Fibroblast of upper back skin (primary cell): ENCODE measurements around the gene FAM9B.
"Not testable (repeated sequence)": the region's sequence is repeated elsewhere in the genome, so short reads cannot be mapped to it uniquely, and the experiment has no call there.

Experiments
- DNase-seq: peaks from one replicate; pipeline ENCODE4 v3.0.0-alpha.2; 2013

FAM9B gene

DNA sequence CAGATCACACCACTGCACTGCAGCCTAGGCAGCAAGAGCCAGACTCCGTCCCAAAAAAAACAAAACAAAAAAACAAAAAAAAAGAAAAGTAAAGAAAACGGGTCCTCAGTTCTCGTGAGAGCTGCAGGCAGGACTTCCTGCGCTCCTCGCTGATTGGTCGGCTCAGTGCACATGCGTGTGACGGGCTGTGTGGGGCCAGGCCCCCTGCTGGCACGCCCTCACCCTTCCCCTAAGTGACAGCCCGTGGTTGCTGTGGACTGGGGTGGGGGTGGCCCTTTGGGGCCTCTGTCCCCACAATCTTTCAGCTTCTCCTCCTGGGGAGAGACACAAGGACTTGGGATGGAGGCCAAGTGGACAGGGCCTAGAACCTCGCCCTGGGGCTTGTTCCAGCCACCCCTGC is at the start of gene FAM9B:
Gene FAM9B (minus strand): TSS at position 139 of the 400 bp plus-strand sequence. CDS start 1,141 bp downstream, outside the sequence.
- DNase-seq: no peak

GRCh38 chrX:9081271-9081670 is 47.3 kb upstream of the FAM9B start:
- DNase-seq: no peak

GRCh38 chrX:9074326-9074725 is 40.4 kb upstream of the FAM9B start:
- DNase-seq: no peak

DNA sequence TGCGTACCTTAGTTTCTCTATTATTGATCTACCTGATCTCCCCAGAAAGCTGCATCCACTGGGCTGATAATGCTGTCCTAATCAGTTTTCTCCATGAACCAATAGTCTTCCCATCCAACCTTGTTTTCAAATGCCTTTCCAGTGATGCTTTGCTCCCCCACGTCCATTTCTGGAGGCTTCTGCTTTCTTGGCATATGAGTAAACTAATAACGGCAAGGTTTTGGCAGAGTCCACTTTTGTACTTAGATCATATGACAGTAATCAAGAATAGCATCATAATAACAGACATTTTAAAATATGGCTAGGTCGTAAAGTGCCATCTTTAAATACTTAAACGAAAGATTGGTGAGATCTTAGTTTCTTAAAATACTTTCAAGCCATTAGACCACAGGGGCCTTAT is 38.4 kb upstream of the FAM9B start:
- DNase-seq: peak; percentile 14

GRCh38 chrX:9071031-9071650 is 37.2 kb upstream of the FAM9B start:
- no peak for DNase-seq

DNA sequence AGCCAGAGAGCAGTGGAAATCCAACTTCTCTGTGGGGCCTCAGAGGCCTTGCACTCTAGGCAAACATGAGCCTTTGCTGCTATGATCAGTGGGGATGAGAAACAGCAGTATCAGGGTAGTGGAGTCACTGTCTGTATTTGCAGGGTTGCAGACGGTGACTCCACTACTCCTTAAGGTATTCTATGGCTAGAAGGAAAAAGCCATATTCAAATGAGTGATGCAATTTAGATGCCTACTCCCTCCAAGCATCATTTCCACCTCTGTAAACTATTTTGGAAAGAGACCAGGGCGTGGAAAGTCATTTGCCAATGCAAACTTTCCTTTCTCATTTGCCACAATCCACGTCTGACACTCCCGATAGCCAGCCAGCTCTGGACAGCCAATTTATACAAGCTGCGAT is 35.6 kb upstream of the FAM9B start:
- DNase-seq: no peak

DNA sequence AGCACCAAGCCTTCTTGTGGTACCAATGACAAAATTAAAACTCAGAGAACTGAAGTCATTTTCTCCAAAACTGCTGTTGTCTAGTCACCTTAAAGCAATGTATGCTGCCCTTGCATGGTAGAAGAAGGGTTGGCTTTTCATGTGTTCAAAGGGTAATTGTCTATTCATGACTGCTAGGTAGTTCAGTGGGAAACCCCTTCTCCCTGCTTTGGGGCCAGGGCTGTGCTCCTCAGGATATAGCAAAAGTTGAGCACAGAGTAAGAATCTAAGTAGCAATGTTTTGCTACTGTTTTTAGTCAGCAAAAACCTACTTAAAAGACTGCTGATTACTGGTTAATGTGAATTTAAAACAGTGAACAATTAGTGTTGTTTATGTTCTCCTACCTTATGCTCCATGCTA is 30.8 kb upstream of the FAM9B start:
- DNase-seq: no peak

GRCh38 chrX:9062641-9063040 is 28.7 kb upstream of the FAM9B start:
- DNase-seq: no peak

- no peak for DNase-seq
These were observed 21.4 kb upstream of the FAM9B start for GRCh38 chrX:9055354-9055753.

- no peak for DNase-seq
These were observed 18.2 kb upstream of the FAM9B start for GRCh38 chrX:9052081-9052480.

DNA sequence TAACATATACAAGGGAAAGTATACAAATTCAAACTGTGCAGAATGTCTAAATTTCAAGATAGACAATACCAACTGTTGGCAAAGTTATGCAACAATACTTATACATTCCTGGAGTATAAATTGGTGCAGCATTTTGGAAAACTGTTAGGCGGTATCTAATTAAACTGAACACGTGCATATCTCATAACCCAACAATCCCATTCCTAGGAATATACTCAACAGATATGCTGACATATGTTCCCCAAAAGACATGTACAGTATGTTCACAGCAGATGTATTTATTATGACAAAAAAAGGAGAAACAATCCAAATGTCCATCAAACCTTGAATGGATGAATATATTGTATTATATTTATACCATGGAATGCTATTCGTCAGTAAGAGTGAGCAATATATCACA is 16.4 kb upstream of the FAM9B start:
- DNase-seq: no peak

DNA sequence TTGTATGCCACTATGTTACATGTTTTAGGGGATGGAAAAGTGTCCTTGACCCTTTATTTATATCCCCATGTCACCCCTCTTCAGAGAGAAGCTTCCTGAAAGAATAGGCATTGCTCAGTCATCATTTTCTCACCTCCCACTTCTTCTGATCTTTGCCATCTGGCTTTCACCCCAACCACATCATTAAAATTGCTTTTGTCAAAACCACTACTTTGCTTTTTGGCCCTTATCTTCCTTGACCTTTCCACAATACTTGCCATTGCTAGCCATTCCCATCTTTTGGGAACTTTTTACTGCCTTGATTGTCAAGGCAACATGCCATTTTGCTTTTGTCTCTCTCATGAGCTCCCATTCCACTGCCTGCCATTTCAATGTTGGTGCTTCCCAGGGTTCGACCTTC is 14.9 kb upstream of the FAM9B start:
- DNase-seq: no peak

DNA sequence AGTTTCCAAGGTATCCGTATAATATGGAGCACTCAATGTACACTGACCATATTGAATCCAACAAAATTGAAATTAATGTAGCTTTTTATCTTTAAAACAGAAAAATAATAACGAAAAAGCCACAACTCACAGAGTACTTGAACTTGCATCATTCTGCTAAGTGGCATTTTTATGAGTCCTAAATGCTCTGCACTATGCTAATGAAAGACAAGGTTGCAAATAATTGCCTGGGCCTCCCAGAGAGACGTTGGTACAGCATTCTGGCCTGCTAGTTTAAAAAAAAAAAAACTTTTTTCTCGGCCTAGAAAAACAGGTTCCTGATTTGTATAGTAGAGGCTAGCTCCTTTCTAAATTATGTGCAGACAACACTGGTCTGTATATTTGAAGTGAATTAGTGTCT is 4.3 kb upstream of the FAM9B start:
- no peak for DNase-seq

GRCh38 chrX:9037296-9037695 is 3.4 kb upstream of the FAM9B start:
- no peak for DNase-seq

- no peak for DNase-seq
These were observed 341 bp downstream of the FAM9B start for GRCh38 chrX:9033586-9033985.

DNA sequence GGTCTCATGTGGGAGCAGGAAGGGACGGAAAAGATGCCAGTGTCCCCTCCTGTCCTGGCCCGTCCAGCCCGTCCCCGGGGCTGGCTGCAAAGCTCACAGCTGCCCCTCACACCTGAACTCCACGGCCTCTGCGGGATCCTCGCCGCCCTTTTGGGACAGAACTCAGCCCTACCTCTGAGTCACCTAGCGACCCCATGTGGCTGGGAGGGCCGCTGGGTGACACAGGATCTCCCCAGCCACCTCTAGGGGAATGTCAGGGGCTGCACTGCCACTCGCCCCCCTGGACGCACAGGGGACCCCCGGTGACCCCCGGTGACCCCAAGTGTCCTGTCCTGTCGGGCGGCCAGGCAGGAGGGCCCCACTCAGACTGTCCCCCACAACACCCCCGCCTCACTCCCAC is 748 bp downstream of the FAM9B start:
- no peak for DNase-seq

DNA sequence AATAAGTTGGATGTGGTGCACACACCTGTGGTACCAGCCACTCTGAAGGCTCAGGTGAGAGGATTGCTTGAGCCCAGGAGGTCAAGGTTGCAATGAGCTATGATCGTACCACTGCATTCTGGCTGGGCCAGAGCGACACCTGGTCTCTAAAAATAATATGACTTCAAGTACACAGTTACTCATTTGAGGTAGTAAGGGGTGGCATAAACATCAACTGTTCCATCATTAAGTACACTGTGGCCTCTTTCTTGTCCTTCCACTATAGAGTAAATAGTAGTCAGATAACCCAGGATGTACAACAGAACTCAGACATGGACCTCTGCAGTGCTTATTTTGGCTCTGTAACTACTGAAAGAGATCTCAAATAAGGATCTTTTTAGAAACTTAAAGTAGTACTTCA is 10.6 kb downstream of the FAM9B start:
- no peak for DNase-seq

- DNase-seq: peak; percentile 63
These were observed 14.8 kb downstream of the FAM9B start for GRCh38 chrX:9019151-9019550.

- not testable (repeated sequence) for DNase-seq
These were observed 15.6 kb downstream of the FAM9B start for GRCh38 chrX:9018332-9018731.

- DNase-seq: no peak
These were observed 30.9 kb downstream of the FAM9B start for GRCh38 chrX:9003041-9003440.

GRCh38 chrX:8988446-8988845 is 45.5 kb downstream of the FAM9B start:
- DNase-seq: peak; percentile 46

GRCh38 chrX:8987672-8988250 is 46.2 kb downstream of the FAM9B start:
- DNase-seq: no peak

DNA sequence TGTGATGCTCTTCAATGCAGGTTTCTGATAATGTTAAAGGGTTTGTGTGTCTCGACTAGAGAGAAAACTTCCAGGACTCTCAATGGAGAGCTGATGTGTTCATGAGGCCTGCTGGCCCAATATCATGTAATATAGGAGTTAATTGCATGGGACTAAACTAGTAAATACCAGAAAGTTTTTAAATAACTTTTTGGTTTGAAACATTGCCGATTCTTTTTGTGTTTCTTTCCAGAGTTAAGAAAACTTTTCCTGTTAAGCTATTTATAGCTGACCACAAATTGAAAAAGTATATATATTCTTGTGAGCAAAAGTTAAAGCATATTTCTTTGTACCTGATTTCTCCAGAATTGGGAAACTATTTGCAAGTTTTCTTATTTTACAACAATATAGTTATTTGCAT is 49.7 kb downstream of the FAM9B start:
- peak; percentile 3 for DNase-seq

- DNase-seq: peak; percentile 8
These were observed 52.2 kb downstream of the FAM9B start for GRCh38 chrX:8981723-8982122.

DNA sequence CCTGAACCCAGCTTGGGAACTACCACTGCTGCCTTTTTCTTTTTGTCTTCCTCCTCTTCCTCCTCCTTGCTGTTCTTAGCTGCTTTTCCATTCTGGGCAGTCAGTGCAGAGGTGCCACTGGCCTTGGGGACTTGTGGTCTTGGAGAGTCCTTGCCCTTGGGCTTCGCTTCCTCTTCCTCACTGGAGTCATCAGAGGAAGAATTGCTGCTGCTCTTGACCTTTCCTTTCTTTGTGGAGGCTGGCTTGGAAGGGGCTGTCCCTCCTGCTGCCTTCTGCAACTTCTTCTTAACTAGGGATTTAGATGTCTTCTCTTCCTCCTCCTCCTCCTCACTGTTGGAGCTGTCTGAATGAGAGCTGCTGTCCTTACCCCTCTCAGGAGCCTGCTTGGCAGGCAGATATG is 53.2 kb downstream of the FAM9B start:
- no peak for DNase-seq
